Activated effector memory CD4-positive, alpha-beta T cell treated with anti-CD3 and anti-CD28 coated beads, Interleukin-2, amount 50 U/mL, for 16 hours (primary cell): Measurements from ENCODE around the gene TTLL9.
A peak's percentile ranks its signal among the peaks of the same experiment; 100 is the strongest.

Experiments used
- DNase-seq: peaks from one replicate; pipeline ENCODE4 v3.0.0-alpha.2; 2020

The TTLL9 gene

DNA sequence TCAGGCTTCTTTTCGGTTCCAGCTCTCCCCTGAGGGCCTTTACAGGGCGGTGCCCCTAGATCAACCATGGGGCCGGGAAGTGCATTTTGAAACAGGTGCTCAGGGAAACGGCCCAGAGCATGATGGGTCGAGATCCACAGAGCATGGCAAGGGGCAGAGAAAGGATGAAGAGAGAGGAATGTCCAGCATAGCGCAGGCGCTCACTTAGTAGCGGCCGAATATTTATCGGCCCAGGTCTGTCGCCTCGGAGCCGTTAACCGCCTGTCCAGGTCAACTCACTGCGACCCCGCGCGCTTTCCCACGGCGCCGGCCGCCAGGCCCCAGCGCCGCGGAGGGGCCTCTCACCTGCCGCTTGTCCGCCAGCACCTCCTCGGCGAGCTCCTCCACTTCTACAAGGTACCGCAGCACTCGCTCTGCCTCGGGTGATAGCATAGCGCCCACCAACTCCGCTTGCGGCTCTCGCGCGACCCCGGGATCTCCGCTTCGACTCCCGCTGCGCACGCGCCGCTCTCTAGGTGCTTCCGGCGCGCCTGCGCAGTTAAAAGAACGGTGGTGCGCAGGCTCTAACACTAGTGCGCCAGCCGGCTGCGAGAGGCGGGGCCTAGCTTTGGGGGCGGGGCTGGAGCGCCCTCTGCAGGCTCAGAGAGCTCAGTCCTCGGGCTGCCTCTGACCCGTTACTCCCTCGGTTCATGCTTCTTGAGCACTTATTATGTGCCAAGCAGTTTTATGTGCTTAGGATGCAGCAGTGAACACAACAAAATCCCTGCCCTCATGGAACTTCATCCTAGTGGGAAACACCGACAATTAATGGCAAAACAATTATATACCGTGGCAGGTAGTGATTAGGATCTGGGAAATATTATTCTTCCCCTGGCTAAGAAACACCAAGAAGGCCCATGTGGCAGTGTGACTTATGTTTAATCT, 81.4 kb downstream of the TTLL9 start, which contains the start of gene PDRG1:
TSS of gene PDRG1 (minus strand) at position 517 of the 924 bp plus-strand sequence. CDS start at position 432, 85 bp downstream.
- DNase-seq: peak; percentile 99

DNA sequence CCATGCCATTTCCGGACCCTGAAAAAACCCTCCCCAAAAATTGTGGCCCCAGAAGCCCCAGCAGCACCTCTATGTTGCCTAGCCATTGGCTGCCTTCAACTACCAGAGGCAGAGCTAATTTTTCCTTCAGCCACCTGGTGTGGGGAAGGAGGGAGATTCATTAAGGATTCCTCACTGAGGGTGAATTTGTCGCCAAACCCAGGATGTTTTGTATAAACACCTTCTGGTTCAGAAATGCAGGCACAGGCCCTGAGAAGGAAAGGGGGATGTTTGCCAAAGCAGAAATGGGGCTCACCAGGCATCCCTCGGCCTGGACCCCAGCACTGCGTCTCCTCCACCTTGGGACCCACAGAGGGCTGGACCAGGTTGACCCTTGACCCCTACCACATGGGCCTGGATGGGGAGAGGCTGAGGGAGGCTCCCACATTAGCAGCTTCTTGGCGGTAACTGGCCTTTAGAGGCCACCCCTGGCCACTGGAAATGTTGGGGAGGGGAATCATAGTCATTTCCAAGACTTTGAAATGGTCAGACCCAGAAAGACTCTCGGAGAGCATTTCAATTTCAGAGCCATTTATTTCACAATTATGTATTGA, 83.2 kb downstream of the TTLL9 start:
- no peak for DNase-seq

DNA sequence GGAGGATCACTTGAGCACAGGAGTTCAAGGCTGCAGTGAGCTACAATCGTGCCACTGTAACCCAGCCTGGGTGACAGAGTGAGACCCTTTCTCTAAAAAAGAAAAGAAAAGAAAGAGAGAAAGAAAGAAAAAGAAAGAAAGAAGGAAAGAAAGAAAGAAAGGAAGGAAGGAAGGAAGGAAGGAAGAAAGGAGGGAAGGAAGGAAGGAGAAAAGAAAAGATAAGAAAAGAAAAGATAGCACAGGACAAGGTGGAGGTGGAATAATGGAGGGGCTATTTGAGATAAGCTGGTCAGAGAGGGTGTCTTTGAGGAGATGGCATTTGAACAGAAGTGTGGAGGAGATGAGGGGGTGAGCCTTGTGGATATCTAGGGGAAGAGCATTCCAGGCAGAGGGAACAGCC, 84.1 kb downstream of the TTLL9 start:
- no peak for DNase-seq

DNA sequence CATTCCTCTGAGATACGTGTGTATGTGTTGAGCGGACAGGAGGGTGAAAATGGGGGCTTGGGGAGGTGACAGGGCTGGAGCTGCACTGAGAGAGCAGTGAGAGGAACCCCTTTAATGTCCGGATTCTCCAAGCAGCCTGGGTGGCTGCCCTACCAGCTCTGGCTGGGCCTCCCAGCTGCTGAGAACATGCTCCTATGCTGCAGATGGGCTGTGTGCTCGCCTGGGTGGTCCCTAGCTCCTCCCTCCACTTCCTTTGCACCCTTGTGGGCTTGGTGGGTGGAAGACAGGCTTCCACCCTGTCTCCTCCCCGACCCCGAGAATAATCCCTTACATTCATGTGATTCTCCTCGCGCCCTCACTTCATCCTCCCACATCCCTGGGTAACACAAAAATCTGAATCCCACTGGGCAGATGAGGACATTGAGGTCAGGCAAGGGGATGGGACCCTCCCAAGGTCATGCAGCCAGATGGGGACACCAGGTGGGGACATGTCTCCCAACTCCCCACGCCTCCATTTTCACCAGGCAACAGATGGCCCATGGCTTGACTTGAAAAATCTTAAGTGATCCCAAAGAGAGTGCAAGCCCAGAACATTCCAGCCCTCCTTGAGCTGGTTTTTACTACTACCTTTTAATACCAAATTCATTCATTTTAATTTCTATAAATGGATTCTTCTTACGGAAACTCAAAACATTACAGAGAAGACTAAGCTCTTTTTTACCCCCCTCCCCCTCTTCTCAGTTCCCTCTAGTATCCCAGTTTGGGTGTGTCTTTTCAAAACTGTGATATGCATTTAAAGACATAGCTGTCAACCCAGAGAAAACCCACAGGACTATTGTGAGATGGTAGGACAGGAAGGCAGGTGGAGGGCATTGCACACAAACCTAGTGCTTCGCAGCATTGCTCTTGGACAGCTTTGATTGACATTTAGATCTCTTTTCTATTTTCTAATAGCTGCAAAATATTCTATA, 86.4 kb downstream of the TTLL9 start:
- no peak for DNase-seq

DNA sequence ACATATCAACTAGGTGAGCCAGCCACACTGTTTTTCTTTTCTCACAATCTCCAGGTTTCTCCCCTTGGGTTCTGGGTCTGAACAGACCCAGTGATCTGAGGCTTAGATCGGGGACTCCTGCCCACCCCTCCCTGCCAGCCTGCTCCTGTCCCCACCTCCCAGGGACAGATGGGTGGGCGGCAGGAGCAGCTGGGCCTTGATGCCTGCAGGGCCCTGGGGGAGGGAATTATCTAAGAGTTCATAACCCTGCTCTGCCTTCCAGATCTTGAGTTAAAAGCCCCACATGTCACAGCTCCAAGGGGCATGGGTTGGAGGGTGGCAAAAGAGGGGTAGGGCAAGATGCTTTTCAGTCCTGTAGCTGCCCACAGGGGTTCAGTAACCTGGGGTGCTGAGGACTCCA, 92.3 kb downstream of the TTLL9 start:
- no peak for DNase-seq

DNA sequence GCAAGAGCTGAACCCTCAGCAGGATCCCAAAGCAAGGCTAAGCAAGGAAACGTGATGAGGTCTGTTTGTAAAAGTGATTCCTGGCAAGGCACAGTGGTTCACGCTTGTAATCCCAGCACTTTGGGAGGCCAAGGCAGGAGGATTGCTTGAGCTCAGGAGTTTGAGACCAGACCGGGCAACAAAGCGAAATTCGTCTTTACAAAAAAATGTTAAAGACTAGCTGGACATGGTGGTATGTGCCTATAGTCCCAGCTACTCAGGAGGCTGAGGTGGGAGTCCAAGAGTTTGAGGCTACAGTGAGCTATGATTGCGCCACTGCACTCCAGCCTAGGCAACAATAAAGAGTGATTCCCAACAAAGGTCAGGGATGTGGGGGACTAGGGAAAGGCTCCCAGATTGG, 93.5 kb downstream of the TTLL9 start:
- no peak for DNase-seq

DNA sequence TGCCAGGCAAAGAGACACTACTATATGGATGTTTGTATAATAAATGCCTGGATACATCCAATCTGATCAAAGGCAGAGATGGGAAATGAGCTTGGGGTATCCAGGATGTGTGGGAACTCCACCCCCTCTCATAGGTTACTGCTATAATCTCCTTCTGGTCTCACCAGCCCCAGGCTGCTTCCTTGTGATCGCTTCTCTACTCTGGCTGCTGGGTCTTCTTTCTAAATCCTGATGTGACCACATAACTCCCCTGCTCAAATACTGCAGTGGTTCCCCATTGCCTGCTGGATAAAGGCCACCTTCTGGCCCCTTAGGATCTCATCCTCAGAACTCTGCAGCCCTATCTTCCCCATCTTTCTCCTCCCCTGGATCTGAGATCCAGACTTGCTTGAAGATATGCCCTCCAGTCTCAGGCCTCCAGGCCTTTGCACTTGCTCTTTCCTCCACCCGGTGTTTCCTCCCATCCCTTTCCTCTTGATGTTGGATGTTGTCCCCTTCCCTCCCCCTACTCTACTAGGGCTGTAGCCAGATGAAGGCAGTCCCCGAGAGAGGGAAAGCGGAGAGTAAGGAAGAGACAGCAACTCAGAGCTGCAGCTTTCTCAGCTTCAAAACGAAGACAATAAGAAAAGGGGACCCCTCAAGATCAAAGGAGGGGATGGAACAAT, 96.7 kb downstream of the TTLL9 start:
- DNase-seq: no peak

DNA sequence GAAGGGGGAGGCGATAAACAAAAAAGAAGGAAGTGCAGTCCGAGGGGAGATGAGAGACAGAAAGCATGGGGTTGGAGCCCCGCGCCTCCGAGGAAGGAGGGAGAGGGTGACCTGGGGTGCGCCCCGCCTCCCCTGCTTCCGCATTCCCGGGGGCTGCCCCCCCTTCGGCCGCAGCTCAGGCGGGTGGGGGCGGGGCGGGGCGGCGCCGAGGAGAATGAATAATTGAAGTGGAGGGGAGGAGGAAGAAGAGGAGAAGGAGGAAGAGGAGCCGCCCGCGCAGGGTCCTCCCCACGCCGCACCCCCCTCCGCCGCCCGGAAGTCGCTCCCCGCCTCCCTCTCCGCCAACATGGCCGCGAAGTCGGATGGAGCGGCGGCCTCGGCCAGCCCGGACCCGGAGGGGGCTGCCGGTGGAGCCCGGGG, 97.4 kb downstream of the TTLL9 start, which contains the start of gene XKR7:
TSS of gene XKR7 (plus strand) at position 322 of the 420 bp plus-strand sequence. CDS start at position 347, 25 bp downstream.
- DNase-seq: no peak

DNA sequence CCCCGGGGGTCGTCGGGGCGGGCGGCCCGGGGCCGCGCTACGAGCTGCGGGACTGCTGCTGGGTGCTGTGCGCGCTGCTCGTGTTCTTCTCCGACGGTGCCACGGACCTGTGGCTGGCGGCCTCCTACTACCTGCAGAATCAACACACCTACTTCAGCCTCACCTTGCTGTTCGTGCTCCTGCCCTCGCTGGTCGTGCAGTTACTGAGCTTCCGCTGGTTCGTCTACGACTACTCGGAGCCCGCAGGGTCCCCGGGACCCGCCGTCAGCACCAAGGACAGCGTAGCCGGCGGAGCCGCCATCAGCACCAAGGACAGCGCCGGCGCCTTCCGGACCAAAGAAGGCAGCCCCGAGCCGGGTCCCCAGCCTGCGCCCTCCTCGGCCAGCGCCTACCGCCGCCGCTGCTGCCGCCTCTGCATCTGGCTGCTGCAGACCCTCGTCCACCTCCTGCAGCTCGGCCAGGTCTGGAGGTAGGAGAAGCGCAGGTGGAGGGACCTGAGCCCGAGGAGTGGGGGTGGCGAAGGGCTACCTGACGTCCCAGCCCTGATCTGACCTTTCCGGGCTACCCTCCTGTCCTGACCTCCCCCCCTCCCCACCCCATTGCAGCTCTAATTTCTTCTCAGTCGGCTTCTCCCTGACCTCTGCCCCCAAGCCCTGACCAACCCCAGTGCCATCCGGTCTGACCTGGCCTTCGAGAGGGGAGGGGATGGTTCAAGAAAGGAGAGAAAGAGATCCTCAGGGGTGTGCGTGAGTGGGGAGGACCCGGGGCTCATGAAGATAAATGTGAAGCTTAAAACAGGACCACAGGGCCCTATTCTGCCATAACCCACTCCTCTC, 98.1 kb downstream of the TTLL9 start:
- peak; percentile 92 for DNase-seq

DNA sequence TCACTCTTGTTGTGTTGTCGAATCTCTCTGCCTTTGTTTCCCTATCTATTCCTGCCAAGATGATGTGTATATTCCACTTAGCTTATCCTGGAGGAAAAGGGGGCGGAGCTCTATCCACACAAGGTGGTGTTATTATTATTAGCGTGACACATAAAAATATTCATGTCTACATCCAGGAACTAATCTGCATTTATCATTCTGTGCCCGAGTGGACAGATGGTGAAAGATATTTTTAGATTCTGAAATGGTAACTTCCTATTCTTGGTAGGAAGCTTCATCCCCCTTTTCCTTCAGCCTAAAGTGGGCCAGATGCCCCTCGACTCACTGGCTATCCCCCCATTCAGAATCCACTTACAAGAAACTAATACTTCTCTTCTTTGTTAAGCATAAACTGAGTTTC, 99.6 kb downstream of the TTLL9 start:
- DNase-seq: no peak

DNA sequence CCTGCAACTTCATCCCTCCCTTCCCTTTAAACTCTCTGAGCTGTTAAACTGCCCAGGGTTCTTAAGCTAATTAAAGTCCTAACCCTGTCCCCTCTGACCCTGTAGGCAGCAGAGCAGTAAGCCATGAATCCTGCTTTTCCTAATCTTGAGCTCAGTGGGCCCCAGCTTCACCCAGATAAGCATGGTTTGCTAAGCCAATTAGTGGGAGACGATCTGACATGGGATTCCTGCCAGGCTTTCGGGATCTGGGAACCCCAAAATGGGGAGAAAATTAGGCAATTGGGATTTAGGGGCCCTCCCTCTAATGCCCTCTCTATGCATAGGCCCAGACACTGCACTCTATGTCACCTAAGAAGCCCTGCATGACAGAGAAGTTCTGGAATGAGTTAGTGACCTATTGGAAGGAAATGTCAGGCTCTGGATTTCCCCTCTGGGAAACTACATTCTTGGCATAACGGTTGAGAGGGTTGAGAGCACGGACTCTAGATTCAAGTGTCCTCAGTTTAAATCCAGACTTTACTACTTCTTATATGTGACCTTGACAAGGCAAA, 102.1 kb downstream of the TTLL9 start:
- no peak for DNase-seq

DNA sequence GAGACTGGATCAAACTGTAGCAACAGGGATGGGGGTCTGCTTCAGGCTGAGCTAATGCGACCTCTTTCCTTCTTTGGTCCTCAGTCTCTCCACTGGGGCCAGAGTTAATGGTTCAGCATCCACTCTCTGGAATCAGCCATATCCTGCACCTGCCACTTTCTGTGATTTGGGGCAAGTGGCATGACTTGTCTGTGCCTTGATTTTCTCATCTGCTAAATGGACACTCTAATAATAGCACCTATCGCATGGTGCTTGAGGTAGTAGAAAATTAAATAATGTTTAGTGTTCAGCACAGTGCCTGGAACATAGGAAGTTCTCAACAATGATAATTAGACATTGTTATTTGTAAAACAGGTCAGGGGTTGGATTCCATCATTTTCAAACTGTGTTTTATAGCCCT, 103.9 kb downstream of the TTLL9 start:
- no peak for DNase-seq

DNA sequence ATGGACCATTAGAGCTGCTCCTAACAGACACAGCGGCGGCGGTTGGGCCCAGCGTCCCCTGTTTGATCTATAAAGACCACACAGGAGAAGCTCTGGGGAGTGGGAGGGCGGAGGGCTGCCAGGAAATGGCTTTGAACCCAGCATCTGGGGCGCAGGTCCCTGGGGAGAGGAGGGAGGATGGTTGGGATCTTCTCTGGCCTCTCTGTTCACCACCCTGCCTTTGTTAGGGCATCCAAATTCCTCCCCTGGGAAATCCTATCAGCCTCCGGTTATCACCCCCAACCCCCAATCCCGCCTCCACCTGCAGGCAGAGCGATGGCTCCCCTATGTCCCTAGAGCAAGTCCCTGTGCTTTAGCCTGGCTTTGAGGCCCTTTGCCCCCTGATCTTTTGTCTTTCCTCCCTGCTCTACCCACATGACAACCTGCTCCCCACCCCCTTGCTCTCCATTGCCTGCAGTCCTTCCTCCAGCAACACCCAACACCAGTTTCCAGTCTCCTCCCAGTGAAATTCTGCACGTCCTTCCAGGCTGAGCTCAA, 104.6 kb downstream of the TTLL9 start:
- DNase-seq: no peak

DNA sequence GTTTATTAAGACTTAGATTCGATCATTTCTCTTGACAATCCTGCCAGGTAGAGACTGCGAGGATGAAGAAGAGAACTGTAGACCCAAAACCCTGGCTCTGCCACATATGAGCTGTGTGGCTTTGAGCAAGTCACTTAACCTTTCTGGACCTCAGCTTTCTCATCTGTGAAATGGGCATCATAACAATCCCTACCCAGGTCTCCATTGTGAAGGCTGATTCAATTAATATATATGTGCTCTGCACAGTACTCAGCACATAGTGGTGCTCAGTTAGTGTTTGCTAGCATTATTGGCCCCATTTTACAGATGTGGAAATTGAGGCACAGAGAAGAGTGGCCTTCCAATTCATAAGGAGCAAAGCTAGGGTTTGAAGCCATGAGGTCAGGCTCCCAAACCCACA, 105.4 kb downstream of the TTLL9 start:
- no peak for DNase-seq

DNA sequence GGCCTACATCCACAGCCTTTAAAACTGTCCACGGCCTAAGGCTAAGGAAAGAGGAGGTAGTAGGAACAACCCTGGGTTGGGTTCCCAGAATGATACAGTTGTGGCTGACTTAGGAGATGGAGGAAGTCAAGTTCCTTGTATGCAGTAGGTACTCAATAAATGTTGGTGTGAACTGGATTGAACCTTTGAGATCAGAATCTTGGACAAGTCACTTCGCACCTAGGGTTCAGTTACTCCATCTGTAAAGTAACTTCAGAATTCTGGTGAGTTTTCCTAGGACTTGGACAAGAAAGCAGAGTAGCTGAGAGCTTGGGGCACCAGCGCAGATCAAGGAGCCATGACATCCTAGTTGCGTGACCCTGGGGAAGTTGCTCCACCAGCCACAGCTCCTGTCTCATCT, 106.6 kb downstream of the TTLL9 start:
- DNase-seq: no peak

DNA sequence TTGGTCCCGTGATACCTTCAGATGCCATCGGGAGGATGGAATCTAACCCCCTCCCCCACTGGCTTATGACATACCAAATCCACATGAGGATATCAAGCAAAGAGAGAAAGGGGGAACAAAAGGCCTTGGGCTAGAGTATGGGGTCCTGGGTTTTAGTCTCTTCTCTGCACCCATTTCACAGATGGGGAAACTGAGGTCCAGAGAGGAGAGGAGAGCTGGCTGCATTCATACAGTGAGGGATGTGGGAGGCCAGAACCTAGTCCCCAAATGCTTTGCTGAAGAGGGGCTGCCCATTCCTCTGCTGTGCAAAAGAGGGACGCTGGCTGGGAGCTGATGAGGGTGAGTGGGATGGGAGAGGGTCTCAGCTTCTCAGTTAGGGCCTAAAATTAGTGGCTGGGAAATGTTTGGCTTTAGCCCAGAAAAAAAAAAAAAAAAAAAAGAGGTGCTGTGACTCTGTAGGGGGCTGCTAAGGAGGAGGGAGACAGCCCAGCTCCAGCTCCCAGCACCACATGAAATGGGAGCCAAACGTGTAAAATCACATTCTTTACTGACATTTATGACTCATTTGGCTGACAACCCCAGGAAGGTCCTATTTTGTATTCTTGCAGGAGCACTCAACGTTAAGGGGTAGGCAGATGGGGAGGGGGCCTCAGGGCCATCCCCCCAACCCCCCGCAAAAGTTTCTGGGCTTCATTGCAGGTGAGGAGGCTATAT, 109.4 kb downstream of the TTLL9 start:
- no peak for DNase-seq

DNA sequence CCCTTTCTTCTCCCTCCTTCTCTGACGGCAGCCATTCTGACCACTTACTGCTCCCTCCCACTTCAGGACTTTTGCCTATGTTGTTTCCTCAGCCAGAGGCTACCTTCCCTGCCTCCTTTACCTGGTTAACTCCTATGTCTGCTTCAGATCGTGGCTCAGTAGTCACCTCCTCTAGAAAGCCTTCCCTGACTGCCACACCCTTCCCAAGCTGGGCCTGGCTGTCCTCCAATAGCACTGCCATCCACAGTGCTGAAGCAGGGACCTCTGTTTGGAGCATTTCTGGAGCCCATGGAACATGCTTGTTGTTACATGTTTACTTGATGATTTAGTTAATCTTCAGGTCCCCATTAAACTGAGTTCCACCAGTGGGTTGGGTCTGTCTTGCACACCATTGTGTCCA, 111.3 kb downstream of the TTLL9 start:
- no peak for DNase-seq

DNA sequence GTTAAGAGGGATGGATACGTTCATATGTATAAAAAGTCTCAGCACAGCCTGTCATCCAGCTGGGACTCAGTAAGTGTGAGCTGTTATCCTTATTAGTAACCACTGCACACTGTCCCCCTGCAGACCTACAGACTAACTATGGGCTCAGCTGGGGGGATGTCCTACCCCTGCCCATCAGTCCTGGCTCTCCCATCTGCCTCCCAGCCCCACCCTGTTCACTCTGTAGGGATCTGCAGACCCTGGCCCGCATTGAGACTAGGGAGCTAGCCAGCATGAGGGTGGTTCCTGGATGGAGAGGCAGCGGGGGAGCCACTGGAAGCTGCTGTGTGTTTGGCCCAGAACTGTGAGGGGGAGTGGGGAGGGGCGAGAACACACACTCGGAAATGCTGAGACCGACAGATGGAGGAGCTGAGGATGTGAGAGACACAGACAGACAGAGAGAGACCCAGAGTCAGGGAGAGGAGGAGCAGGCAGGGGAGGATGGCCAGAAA, 114.6 kb downstream of the TTLL9 start:
- no peak for DNase-seq

DNA sequence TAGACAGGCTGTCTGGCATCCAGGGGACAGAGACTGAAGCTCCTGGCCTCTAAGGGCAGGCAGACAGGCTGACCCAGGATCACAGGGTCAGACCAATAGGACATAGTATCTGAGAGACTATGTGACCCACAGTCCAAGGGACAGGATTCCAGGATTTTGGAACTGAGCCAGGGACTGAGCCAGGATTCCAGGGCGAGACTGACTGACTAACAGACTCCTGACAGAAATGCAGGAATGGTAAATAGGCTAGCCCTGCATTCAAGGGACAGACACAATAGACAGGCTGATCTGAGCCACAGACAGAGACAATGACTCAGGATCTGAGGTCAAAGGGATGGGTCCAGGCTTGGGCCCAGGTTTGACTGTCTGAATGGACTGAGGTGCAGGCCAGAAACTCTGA, 117.3 kb downstream of the TTLL9 start:
- no peak for DNase-seq

DNA sequence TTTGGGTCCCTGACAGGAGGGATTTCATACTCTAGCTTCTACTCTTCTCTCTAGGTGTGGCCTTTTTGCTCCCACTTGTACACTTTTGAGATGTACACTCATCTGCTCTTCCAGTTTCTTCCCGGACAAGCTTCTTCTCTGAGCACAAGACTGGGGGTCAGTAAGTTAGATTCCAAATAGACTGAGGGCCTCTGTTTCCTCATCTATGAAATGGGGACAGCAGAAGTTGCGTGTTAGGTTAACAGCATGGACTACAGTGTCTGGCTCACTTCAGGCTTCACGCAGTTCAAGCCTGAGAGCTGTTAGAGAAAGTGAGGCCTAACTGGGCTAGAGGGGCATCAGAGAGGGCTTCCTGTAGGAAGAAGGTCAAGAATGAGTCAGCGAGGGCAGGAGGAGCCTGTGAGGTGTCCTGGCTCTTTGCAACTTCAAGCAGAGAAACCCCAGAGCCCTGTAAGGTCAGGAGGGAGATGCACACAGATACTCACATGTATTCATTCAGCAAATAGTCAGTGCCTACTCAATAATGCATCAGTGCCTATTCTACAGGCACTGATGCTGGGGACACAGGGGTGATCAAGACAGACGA, 118.1 kb downstream of the TTLL9 start:
- DNase-seq: no peak
